IPS-NIHi11 (cell line): Measurements from ENCODE around the gene ASB2.

Source experiments
- DNase-seq: peaks from one replicate; pipeline ENCODE4 v3.0.0; 2012; ENCODE audit warnings: mixed read lengths, low spot score

The ASB2 gene

DNA sequence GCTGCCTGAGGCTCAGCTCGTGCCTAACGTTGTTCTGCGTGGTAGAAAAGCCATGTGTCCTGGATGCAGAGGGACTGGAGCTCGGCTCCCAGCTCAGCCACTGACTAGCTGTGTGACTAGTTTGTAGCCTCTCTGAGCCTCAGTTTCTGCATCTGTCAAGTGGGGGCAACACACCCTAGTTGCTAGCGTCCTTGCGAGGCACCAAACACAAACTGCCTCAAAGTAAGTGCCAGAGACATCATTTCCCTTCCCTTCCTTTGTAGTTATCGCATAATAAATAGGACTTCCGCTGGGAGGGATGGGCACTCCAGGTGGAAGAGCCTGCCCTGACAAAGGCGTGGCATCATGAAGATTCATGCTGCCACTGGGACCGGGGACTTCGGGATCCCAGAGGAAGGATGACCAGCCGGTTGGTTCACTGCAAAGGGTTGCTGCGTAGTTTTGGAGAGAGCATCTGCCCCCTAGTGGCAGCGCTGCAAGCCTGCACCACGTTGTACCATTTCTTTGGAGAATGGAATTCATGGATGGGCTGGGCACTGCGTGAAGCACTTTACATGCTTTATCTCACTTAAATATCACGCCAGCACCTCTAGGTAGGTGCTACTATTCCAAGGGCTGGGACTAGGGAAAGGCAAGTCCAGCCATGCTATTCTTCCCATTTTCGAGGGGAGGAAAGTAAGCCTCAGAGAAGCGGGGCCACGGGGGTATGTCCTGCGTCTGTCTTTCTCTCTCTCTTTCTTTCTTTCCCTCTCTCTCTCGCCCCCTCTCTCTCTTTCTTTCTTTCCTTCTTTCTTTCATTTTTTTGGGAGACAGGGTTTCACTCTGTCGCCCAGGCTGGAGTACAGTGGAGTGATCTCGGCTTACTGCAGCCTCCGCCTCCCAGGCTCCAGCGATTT lies 25.4 kb upstream of the ASB2 start:
- DNase-seq = peak; percentile 87

DNA sequence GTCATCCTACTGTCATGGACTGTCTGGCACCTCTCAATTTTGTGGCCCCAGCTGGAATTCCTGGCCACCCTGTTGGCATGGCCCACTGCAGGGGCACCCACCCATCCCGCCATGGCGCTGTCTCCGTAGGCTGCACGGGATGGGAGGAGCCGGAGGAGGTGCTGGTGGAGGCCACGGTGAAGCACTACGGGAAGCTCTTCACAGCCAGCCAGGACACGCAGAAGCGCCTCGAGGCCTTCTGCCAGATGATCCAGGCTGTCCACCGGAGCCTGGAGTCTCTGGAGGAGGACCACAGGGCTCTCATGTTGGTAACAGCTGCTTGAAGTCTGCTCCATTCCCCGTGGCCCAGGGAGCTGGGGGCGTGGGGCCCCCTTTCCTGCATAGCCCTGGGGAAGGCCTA lies 24.6 kb upstream of the ASB2 start:
- no peak for DNase-seq

- DNase-seq = no peak
These were observed 23.9 kb upstream of the ASB2 start for GRCh38 chr14:94000267-94000666.

DNA sequence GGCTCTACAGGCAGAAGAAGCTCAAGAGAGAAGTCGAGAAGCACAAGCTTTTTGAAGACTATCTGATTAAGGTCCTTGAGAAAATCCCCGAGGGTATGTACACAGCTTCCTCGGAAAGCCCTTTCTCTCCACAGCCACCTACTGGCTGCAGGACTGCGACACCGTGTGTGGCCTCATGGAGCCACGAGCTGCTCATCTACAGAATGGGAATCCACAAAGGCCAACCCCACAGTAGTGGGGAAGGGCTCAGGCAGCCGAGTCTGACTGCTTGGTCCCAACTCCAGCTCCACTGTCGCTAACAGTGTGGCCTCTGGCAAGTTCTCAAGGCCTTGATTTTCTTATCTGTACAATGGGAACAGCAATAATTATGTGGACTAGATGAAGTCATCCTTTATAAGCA lies 23.2 kb upstream of the ASB2 start:
- no peak for DNase-seq

GRCh38 chr14:93998871-93999403 lies 22.6 kb upstream of the ASB2 start:
- no peak for DNase-seq

- DNase-seq = no peak
These were observed 21.8 kb upstream of the ASB2 start for GRCh38 chr14:93997916-93998870.

- DNase-seq = no peak
These were observed 20.7 kb upstream of the ASB2 start, which contains the start of gene CCDC197 for GRCh38 chr14:93997082-93997481. Gene CCDC197, plus strand, starts transcription at chr14:93997301. Its CDS starts 831 bp downstream, at chr14:93998132.

DNA sequence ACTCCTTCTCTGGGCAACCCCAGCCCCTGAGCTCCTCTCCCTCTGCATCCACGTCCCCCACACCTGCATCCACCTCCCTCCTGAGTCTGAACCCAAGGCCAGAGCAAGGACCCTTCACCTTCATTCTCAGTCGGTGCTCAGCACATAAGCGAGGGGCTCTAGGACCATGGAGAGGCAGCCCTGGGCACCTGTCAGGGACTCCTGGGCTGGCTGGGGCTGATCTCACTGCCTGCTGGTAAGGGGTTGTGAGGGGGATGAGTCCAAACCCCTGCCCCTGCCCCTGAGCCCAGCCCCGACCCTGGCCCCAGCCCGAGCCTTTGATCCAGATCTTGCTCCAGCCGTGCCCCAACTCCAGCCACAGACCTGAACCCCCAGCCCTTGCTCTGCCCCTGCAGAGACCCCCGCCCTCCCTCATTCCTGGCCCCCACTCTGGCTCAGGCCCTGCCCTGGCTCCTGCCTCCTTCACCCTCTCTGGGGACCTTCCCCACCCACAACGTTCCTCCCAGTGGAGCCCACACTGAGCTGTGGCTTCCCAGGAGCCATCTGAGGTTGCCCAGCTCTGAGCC lies 19.8 kb upstream of the ASB2 start:
- DNase-seq = no peak

DNA sequence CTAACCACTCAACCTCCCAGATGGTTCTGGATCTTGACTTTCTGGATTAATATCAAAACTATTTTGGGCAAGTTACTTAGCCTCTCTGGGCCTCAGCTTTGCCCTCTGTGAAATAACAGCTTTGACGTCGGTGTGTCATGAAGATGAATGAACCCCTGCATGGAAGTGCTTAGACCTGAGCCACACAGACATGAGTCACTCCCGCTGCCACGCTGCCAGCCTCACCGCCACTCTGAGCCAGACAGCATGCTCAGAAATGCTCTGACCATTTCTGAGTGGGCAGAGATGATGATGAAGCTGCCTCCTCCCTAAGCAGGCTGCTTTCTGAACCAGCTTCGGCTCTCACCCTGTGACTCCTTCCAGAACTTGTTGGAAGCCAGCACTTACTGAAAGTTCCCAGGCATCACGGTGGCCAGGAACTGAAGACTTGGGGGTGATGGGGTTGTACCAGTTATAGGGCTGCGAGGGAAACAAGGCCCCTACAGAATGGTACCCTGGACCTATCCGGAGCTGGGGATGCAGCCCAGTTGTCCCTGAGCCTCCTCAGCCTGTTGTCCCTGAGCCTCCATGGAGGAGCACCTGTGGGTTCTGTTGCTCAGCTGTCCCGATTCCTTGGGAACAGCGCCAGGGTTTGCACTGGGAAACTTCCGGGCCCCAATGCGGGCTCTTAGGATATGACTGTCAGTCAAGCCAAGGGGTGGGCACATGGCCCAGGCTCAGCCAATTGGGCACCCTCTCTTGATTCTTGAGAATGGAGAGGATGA lies 18.7 kb upstream of the ASB2 start:
- DNase-seq = peak; percentile 55

DNA sequence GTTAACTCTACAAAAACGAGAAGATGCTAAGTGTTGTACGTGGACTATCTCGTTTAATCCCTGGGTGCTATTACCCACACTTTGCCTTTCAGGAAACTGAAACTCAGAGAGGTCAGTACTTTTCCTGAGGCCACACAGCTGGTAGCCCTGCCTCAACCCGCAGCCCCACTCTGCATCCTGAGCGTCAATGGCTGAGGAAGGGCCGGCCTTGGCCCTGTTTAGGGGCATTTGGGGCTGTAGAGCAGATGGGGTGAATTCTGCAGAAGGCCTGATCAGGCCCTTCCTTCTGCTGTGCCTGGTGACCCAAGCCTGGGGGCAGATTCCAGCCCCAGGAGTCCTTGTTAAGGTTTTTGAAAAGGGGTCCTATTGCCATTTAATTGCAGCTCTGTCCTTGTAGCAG lies 17.0 kb upstream of the ASB2 start:
- DNase-seq = no peak

DNA sequence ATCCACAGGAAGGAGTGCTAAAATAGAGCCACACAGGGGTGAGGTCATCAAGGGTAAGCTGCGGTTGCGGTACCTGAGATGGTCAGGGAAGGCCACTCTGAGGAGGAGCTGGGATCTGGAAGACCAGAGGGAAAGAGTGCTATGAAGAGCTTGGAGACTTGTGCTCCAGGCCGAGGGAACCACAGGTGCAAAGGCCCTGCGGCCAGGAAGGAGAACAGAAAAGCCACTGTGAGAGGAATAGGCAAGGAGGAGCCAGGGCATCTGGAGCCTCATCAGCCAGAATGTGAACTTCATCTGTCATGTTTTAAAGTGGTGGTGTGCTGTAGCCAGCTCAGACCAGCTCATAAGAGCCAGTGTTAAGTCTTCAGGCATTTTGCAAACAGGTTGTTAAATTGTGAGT lies 15.3 kb upstream of the ASB2 start:
- DNase-seq = no peak

- no peak for DNase-seq
These were observed 14.8 kb upstream of the ASB2 start for GRCh38 chr14:93991212-93991611.

DNA sequence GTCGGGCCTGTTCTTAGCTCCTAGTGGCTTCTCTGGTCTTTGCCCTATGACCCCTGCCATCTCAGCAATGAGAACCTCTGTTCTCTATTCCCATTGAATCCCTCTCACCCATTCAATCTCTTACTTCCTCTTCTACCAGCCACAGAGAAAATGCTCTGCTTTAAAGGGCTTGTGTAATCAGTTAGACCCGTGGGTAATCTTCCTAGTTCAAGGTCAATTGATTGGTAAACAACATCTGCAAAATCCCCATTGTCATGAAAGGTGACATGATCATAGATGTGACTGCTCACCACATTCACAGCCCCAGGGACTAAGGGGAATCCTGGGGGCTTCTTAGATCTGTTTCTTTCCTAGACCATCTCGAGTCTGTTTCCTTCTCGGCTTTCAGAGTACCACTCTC lies 13.6 kb upstream of the ASB2 start:
- no peak for DNase-seq

- peak; percentile 50 for DNase-seq
These were observed 11.6 kb upstream of the ASB2 start for GRCh38 chr14:93987815-93988476.

DNA sequence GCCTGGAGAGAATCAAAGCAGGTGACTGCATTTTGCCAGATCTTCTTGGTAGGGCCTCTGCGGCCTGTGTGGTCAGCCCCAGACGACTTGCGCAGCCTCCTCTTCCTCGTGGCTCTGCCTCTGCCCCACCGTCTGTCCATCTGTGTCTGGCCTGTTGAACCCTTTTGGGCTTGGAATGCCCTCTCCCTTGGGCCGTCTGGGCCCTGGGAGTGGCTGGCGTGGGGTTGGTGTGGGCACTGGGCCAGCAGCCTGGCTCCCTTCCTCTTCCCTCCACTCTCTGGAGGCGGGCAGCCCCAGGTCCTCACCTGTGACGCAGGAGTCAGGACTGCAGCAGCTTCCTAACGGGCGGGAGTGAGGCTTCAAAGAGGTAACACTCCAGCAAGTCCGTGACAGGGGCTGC lies 11.0 kb upstream of the ASB2 start:
- peak; percentile 60 for DNase-seq

DNA sequence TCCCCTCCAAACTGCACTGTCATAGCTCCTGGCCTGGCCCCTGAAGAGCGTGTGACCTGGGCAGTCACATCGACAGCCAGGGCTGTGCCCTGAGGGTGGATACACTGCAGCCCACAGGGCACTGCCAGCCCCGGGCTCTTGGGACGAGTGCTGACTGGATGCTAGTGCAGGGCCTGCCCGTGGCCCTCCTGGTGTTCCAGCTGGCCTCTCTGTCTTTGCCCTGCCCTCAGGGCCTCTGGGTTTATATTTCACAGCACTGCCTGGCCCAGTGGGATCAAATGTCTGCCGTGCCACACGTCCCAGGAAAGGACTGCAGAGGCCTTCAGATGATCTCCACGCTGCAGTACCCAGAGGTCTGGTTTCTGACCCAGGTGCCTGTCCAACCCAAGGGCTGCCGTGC lies 10.6 kb upstream of the ASB2 start:
- peak; percentile 45 for DNase-seq

- DNase-seq = peak; percentile 71
These were observed 8.6 kb upstream of the ASB2 start for GRCh38 chr14:93984987-93985410.

- DNase-seq = peak; percentile 65
These were observed 7.7 kb upstream of the ASB2 start for GRCh38 chr14:93984070-93984469.

DNA sequence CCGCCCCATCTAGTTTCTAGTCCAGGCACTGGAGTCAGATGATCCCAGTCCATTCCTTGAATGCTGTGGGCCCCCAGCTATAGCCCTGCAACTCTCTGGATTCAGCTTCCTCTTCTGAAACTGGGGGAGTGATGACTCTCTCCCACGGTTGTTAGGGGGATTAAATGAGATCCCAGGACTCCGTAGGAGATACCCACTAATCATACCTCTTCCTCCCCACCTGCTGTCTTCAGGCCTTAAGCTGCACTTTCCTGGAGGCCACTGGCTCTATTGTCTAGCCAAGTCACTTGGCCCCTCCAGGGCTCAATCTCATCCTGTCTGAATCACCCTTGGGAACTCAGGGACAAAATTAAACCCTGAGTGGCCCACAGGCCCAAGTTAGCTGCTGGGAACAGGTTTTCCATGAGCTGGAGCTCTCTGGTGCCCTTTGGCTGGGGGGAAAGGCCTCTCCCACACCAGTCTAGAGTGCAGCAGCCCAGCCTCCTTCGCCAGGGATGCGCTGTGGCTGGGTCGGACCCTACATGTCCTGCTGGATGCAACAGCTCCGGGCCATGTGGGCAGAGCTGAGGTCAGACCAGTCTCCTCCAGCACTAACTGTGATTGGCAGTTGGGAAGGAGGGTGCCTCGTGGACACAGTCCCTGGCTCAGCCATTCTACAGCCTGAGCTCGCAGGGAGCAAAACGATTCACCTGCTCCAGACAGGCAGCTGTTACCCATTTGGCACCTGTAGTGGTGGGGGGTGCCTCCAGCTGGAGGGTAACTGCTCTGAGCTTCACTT lies 6.0 kb upstream of the ASB2 start:
- no peak for DNase-seq
